HEK293 (cell line): ENCODE results near the gene STARD9.

Experiments
- CTCF ChIA-PET: fragments of 350-600 bp; formaldehyde crosslinking; extraction: SDS; loops from one replicate; lab custom pipeline; 2021; ENCODE audit warnings: antibody characterized with exemption; lab: Yijun Ruan, JAX
- POLR2A ChIA-PET: fragments of 300-600 bp; formaldehyde crosslinking; extraction: SDS; loops from one replicate; lab custom pipeline; 2020; ENCODE audit warnings: antibody characterized with exemption, inconsistent platforms; lab: Yijun Ruan, JAX
- H3K27ac ChIP-seq: fragments of 200-500 bp; sonication (Bioruptor generic); 2 replicates; pipeline ENCODE4 v1.5.1; 2014; ENCODE audit warnings: low read depth, low read length, control low read depth, inconsistent platforms; ENCODE audit errors: extremely low read depth
- H3K36me3 ChIP-seq, 2 experiments: fragments of 200-500 bp in 1 of 2; sonication (Bioruptor generic) in 1 of 2; 1 replicate in 1 of 2; 2 replicates in 1 of 2; pipeline ENCODE4 v1.5.1; 2014 to 2017; ENCODE audit warnings: inconsistent platforms in 2 of 2, low read length in 2 of 2; ENCODE audit not compliant: control insufficient read depth in 2 of 2, insufficient read depth in 1 of 2
- H3K4me1 ChIP-seq: fragments of 200-500 bp; sonication (Bioruptor generic); 2 replicates; pipeline ENCODE4 v1.5.1; 2014; ENCODE audit warnings: mild to moderate bottlenecking, low read length, inconsistent platforms; ENCODE audit not compliant: control insufficient read depth, insufficient read depth
- H3K4me3 ChIP-seq: 2 replicates; pipeline ENCODE4 v1.5.1; 2011; ENCODE audit warnings: low read depth, mild to moderate bottlenecking, control low read depth, low read length, moderate library complexity
- H3K9me3 ChIP-seq: fragments of 200-500 bp; sonication (Bioruptor generic); 2 replicates; pipeline ENCODE4 v1.5.1; 2014; ENCODE audit warnings: low read depth, low read length, inconsistent platforms; ENCODE audit not compliant: control insufficient read depth, insufficient read depth
- FEZF1 ChIP-seq: fragments of 450-650 bp; formaldehyde crosslinking; IDR thresholded peaks from 2 replicates; pipeline ENCODE4 v1.5.1; 2016; ENCODE audit warnings: missing biosample characterization, missing genetic modification characterization
- GLI2 ChIP-seq: fragments of 450-650 bp; formaldehyde crosslinking; IDR thresholded peaks from 2 replicates; pipeline ENCODE4; 2017; ENCODE audit warnings: missing biosample characterization, missing genetic modification characterization, low read depth, borderline replicate concordance
- GLI4 ChIP-seq: fragments of 450-650 bp; formaldehyde crosslinking; IDR thresholded peaks from 2 replicates; pipeline ENCODE4 v1.5.1; 2016; ENCODE audit warnings: missing biosample characterization, missing genetic modification characterization
- HOXA7 ChIP-seq: sonication (generic); formaldehyde crosslinking; IDR thresholded peaks from 2 replicates; pipeline ENCODE4 v1.8.1; 2022; ENCODE audit warnings: missing genetic modification reagents, borderline replicate concordance
- SP7 ChIP-seq: fragments of 450-650 bp; formaldehyde crosslinking; IDR thresholded peaks from 2 replicates; pipeline ENCODE4 v1.5.1; 2016; ENCODE audit warnings: missing biosample characterization, missing genetic modification characterization
- ZNF157 ChIP-seq: fragments of 450-650 bp; formaldehyde crosslinking; IDR thresholded peaks from 2 replicates; pipeline ENCODE4 v1.5.1; 2016; ENCODE audit warnings: missing biosample characterization, missing genetic modification characterization
- ZNF16 ChIP-seq: fragments of 450-650 bp; formaldehyde crosslinking; IDR thresholded peaks from 2 replicates; pipeline ENCODE4 v1.5.1; 2016; ENCODE audit warnings: low read depth, missing biosample characterization, missing genetic modification characterization
- ZNF169 ChIP-seq: fragments of 450-650 bp; formaldehyde crosslinking; IDR thresholded peaks from 2 replicates; pipeline ENCODE4 v1.5.1; 2016; ENCODE audit warnings: missing biosample characterization, missing genetic modification characterization
- ZNF221 ChIP-seq: fragments of 450-650 bp; formaldehyde crosslinking; IDR thresholded peaks from 2 replicates; pipeline ENCODE4 v1.5.1; 2017; ENCODE audit warnings: missing biosample characterization, missing genetic modification characterization, borderline replicate concordance
- ZNF426 ChIP-seq: fragments of 450-650 bp; formaldehyde crosslinking; IDR thresholded peaks from 2 replicates; pipeline ENCODE4 v1.5.1; 2017; ENCODE audit warnings: missing biosample characterization, missing genetic modification characterization, mild to moderate bottlenecking, inconsistent platforms, moderate library complexity
- ZNF48 ChIP-seq: fragments of 450-650 bp; formaldehyde crosslinking; IDR thresholded peaks from 2 replicates; pipeline ENCODE4 v1.5.1; 2016; ENCODE audit warnings: missing biosample characterization, missing genetic modification characterization
- ZNF514 ChIP-seq: fragments of 450-650 bp; formaldehyde crosslinking; IDR thresholded peaks from 2 replicates; pipeline ENCODE4 v1.5.1; 2016; ENCODE audit warnings: missing biosample characterization, missing genetic modification characterization
- ZNF549 ChIP-seq: fragments of 450-650 bp; IDR thresholded peaks from 2 replicates; pipeline ENCODE4 v1.5.1; 2018; ENCODE audit warnings: missing biosample characterization, missing genetic modification characterization, mild to moderate bottlenecking, inconsistent platforms, moderate library complexity
- ZSCAN30 ChIP-seq: fragments of 450-650 bp; IDR thresholded peaks from 2 replicates; pipeline ENCODE4 v1.5.1; 2018; ENCODE audit warnings: missing biosample characterization, mild to moderate bottlenecking, missing genetic modification characterization, moderate library complexity
- TF ChIP-seq, protein P1 (sequence below): fragments of 450-650 bp; formaldehyde crosslinking; IDR thresholded peaks from 2 replicates; pipeline ENCODE4 v1.5.1; 2016; ENCODE audit warnings: missing biosample characterization, missing genetic modification characterization
- TF ChIP-seq, protein P2 (sequence below): fragments of 450-650 bp; formaldehyde crosslinking; IDR thresholded peaks from 2 replicates; pipeline ENCODE4 v1.5.0; 2017; ENCODE audit warnings: missing biosample characterization, missing genetic modification characterization, borderline replicate concordance
- TF ChIP-seq, protein P3 (sequence below): fragments of 450-650 bp; formaldehyde crosslinking; IDR thresholded peaks from 2 replicates; pipeline ENCODE4 v1.5.1; 2016; ENCODE audit warnings: missing biosample characterization, missing genetic modification characterization

The STARD9 gene

DNA sequence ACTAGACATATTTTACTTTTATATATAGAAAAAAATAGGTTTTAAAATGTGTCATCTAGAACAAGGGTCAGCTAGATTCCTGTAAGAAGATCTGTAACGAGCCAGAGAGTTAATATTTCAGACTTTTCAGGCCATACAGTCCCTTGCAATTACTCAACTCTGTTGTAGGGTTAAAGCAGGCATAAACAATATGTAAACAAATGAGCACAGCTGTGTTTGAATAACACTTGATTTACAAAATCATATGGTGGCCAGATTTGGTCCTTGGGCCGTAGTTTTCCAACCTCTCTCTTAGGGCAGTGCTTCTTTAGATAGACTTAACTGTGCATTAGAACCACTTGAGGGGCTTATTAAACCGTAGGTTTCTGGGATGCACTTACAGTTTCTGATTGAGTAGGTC is 46.4 kb upstream of the STARD9 start:
- Histone ChIP-seq H3K4me1 (no peaks in the 10 kb centered on the region), H3K4me3 (no peak overlapping the region)
- CTCF ChIA-PET: no interaction called here
- POLR2A ChIA-PET: no interaction called here
- TF ChIP-seq, protein P1, sequence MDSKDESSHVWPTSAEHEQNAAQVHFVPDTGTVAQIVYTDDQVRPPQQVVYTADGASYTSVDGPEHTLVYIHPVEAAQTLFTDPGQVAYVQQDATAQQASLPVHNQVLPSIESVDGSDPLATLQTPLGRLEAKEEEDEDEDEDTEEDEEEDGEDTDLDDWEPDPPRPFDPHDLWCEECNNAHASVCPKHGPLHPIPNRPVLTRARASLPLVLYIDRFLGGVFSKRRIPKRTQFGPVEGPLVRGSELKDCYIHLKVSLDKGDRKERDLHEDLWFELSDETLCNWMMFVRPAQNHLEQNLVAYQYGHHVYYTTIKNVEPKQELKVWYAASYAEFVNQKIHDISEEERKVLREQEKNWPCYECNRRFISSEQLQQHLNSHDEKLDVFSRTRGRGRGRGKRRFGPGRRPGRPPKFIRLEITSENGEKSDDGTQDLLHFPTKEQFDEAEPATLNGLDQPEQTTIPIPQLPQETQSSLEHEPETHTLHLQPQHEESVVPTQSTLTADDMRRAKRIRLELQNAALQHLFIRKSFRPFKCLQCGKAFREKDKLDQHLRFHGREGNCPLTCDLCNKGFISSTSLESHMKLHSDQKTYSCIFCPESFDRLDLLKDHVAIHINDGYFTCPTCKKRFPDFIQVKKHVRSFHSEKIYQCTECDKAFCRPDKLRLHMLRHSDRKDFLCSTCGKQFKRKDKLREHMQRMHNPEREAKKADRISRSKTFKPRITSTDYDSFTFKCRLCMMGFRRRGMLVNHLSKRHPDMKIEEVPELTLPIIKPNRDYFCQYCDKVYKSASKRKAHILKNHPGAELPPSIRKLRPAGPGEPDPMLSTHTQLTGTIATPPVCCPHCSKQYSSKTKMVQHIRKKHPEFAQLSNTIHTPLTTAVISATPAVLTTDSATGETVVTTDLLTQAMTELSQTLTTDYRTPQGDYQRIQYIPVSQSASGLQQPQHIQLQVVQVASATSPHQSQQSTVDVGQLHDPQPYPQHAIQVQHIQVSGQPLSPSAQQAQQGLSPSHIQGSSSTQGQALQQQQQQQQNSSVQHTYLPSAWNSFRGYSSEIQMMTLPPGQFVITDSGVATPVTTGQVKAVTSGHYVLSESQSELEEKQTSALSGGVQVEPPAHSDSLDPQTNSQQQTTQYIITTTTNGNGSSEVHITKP (tag by site-specific recombination): no peak
- no peak for TF ChIP-seq ZNF514 (tag by site-specific recombination)
- TF ChIP-seq, protein P2, sequence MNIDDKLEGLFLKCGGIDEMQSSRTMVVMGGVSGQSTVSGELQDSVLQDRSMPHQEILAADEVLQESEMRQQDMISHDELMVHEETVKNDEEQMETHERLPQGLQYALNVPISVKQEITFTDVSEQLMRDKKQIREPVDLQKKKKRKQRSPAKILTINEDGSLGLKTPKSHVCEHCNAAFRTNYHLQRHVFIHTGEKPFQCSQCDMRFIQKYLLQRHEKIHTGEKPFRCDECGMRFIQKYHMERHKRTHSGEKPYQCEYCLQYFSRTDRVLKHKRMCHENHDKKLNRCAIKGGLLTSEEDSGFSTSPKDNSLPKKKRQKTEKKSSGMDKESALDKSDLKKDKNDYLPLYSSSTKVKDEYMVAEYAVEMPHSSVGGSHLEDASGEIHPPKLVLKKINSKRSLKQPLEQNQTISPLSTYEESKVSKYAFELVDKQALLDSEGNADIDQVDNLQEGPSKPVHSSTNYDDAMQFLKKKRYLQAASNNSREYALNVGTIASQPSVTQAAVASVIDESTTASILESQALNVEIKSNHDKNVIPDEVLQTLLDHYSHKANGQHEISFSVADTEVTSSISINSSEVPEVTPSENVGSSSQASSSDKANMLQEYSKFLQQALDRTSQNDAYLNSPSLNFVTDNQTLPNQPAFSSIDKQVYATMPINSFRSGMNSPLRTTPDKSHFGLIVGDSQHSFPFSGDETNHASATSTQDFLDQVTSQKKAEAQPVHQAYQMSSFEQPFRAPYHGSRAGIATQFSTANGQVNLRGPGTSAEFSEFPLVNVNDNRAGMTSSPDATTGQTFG (tag by site-specific recombination): no peak
- no peak for TF ChIP-seq ZNF48
- TF ChIP-seq HOXA7: no peak
- TF ChIP-seq FEZF1 (tag by site-specific recombination): no peak
- no peak for TF ChIP-seq ZSCAN30 (tag by site-specific recombination)
- no peak for TF ChIP-seq ZNF549 (tag by site-specific recombination)
- no peak for TF ChIP-seq ZNF157 (tag by site-specific recombination)
- no peak for TF ChIP-seq ZNF16 (tag by site-specific recombination)
- TF ChIP-seq GLI4 (tag by site-specific recombination): no peak
- TF ChIP-seq, all 188 proteins: peak for 0
- H3K9me3 ChIP-seq: no peaks in the 10 kb centered on the region
- H3K36me3 ChIP-seq: peaks cover 0 to 50% of the 10 kb centered on the region in 2 experiments; a peak in 2 of 3 replicates
- H3K27ac ChIP-seq: no peak overlapping the region

DNA sequence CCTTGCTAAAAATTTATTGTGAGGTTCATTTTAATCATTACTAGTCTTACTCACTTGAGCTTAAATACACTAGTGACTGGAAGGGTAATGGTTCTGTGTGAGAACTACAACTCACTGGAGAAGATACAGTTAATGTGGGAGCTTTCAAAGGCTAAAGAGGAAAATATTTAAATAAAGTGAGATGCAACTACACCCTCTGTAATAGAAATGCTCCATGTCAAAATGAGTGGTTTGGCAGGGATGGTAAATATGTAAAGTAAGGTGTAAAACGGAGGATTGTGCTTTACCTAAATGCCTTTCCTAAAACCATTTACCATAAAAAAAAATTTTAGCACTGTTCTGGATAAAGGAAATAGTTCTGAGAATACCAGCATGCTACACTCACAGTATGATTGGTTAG is 42.2 kb upstream of the STARD9 start:
- Histone ChIP-seq H3K9me3 (no peaks in the 10 kb centered on the region), H3K4me1 (no peaks in the 10 kb centered on the region)
- TF ChIP-seq ZNF221 (tag by site-specific recombination) (no peak), SP7 (no peak)
- TF ChIP-seq, all 188 proteins: peak for 0
- H3K27ac ChIP-seq: no peak overlapping the region
- peaks cover 0 to 64% of the 10 kb centered on the region in 2 experiments for H3K36me3 ChIP-seq
- no peak overlapping the region for H3K4me3 ChIP-seq
- ChIA-PET CTCF (no interaction called here), POLR2A (interaction anchor here (1.1 kb wide), 1 partner anchor 34 kb away, joined by 3 read pairs; no protein-coding TSS in a partner anchor)

DNA sequence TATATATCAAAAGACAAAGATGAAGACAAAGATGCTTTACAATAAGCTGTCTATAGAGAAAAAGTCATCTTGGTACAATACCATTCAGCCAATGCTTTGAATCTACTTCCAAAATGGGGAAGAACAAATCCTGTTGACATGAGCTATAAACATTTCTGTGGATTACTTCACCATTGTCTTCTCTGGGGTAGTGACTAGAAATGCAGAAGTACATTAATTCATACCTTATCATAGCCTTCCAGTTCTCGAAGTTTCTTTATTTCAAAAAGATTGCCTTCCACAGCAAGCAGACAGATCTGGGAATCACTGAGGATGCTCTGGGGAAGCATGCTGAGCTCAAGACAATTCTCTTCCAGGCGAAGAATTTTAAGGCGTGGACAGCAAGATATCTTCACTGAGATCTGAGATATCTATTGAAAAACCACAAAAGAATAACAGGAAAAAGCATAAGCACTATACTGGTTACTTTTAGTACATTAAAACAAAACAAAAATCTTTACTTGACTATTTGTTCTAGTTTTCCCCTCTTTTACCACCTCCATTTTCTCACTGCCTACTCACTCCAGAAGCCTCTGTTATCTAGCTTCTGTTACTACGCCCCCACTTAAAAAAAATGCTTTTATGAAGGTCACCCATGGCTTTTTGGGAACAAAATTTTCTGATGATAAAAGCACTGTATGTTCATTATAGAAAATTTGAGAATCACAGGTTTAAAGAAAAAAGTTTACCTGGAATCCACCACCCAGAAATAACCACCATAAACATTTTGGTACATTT is 30.4 kb upstream of the STARD9 start:
- Histone ChIP-seq H3K4me1 (no peaks in the 10 kb centered on the region), H3K27ac (no peak overlapping the region), H3K36me3 (peaks cover 17 to 37% of the 10 kb centered on the region in 2 experiments), H3K9me3 (no peaks in the 10 kb centered on the region), H3K4me3 (no peak overlapping the region)
- CTCF ChIA-PET: interaction anchor here (0.5 to 1.5 kb wide), 2 partner anchors 13 to 660 kb away, joined by 3 to 5 read pairs; no protein-coding TSS in a partner anchor
- POLR2A ChIA-PET: interaction anchor here (0.6 to 0.7 kb wide), 2 partner anchors 46 to 516 kb away, joined by 3 to 6 read pairs; no protein-coding TSS in a partner anchor
- TF ChIP-seq, protein P3, sequence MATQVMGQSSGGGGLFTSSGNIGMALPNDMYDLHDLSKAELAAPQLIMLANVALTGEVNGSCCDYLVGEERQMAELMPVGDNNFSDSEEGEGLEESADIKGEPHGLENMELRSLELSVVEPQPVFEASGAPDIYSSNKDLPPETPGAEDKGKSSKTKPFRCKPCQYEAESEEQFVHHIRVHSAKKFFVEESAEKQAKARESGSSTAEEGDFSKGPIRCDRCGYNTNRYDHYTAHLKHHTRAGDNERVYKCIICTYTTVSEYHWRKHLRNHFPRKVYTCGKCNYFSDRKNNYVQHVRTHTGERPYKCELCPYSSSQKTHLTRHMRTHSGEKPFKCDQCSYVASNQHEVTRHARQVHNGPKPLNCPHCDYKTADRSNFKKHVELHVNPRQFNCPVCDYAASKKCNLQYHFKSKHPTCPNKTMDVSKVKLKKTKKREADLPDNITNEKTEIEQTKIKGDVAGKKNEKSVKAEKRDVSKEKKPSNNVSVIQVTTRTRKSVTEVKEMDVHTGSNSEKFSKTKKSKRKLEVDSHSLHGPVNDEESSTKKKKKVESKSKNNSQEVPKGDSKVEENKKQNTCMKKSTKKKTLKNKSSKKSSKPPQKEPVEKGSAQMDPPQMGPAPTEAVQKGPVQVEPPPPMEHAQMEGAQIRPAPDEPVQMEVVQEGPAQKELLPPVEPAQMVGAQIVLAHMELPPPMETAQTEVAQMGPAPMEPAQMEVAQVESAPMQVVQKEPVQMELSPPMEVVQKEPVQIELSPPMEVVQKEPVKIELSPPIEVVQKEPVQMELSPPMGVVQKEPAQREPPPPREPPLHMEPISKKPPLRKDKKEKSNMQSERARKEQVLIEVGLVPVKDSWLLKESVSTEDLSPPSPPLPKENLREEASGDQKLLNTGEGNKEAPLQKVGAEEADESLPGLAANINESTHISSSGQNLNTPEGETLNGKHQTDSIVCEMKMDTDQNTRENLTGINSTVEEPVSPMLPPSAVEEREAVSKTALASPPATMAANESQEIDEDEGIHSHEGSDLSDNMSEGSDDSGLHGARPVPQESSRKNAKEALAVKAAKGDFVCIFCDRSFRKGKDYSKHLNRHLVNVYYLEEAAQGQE (tag by site-specific recombination): no peak
- TF ChIP-seq GLI2 (tag by site-specific recombination) (no peak), ZSCAN30 (tag by site-specific recombination) (no peak), ZNF169 (tag by site-specific recombination) (no peak), ZNF426 (no peak)
